Measurements from ENCODE around the gene ADAMTS13. TPM values are rescaled to one million over a fixed set of nuclear protein-coding genes. Genes with fewer than 3 reads are reported as not detected.

ADAMTS13 gene
- total RNA-seq, 1 donor from 2014 or later = 2.0 TPM

DNA sequence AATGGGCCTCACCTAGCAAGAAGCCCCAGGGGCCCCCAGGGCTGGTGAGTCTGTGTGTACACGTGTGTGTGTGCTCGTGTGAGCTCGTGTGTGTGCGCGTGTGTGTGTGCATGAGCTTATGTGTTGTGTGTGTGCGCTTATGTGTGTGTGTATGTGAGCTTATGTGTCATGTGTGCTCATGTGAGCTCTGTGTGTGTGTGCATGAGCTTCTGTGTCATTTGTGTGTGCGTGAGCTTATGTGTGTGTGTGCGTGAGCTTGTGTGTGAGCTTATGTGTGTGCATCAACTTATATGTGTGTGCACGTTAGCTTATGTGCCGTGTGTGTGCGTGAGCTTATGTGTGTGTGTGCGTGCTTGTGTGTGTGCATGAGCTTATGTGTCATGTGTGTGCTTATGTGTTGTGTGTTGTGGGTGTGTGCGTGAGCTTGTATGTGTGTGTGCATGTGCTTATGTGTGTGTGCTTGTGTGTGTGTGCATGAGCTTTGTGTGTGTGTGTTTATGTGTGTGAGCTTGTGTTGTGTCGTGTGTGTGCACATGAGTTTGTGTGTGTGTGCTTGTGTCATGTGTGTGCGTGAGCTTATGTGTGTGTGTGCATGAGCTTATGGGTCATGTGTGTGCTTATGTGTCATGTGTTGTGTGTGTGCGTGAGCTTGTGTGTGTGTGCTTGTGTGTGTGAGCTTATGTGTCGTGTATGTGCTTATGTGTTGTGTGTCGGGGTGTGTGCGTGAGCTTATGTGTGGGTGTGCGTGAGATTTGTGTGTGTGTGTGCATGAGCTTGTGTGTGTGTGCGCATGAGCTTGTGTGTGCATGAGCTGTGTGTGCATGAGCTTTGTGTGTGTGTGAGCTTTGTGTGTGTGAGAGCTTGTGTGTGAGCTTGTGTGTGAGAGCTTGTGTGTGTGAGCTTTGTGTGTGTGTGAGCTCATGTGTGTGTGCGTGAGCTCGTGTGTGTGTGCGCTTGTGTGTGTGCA lies 73.4 kb downstream of the ADAMTS13 start:
- Histone ChIP-seq H3K4me3 (no peak overlapping the region), H3K36me3 (no peaks in the 10 kb centered on the region), H3K27me3 (no peaks in the 10 kb centered on the region), H3K9me3 (no peaks in the 10 kb centered on the region), H3K27ac (no peak overlapping the region), H3K4me1 (peaks cover 26% of the 10 kb centered on the region)
- ATAC-seq (no peak), DNase-seq (no peak)
- intact Hi-C loops (cut with DNase I) = no loop called here
- TF ChIP-seq, protein P1, sequence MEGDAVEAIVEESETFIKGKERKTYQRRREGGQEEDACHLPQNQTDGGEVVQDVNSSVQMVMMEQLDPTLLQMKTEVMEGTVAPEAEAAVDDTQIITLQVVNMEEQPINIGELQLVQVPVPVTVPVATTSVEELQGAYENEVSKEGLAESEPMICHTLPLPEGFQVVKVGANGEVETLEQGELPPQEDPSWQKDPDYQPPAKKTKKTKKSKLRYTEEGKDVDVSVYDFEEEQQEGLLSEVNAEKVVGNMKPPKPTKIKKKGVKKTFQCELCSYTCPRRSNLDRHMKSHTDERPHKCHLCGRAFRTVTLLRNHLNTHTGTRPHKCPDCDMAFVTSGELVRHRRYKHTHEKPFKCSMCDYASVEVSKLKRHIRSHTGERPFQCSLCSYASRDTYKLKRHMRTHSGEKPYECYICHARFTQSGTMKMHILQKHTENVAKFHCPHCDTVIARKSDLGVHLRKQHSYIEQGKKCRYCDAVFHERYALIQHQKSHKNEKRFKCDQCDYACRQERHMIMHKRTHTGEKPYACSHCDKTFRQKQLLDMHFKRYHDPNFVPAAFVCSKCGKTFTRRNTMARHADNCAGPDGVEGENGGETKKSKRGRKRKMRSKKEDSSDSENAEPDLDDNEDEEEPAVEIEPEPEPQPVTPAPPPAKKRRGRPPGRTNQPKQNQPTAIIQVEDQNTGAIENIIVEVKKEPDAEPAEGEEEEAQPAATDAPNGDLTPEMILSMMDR (IDR thresholded peaks at IDR 0.05) = no peak

DNA sequence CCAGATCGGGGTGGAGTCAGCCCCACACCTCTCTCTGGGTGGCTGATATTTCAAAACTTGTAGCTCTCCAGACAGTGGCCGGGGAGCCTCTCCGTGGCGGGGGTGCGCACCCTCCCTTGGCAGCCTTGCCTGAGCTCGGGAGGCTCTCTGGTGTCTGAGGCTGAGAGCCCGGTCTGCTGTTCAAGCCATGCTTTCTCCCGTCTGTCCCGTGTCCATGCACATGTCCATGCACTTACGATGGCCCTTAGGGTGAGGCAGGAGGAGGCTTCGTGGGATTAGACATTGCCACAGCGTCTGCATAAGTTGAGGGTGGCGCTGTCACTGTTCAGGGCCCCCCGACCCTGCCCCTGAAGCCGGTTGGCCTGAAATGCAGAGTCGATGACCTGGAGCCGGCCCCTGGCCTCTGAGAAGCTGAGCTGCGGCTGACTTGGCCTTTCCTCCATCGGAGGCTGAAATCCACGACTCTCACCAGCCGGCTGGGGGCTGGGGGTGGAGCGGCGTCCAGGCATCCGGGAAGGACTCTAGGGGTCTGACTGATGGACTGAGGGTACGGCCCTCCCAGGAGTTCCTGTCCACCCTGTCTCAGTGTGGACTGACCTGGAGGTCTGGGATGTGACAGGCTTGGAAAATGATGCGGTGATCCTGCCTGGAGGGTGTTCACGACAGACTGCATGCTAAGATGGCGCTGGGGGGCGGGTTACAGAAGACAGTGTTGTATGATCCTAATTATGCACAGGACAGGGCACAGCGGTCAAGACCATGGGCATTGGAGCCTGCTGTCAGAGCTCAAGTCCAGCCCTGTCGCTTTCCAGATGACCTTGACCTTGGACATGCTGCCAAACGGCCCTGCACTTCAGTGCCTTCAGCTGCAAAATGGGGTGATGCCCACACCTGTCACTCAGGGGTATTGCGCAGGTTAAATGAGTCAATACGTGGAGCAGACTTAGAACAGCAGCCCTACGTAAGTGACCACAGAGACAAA lies 75.0 kb downstream of the ADAMTS13 start:
- Histone ChIP-seq H3K27ac (no peak overlapping the region), H3K9me3 (no peaks in the 10 kb centered on the region), H3K36me3 (no peaks in the 10 kb centered on the region), H3K27me3 (no peaks in the 10 kb centered on the region), H3K4me1 (peaks cover 18% of the 10 kb centered on the region), H3K4me3 (no peak overlapping the region)
- no peak for ATAC-seq
- no peak for DNase-seq
- intact Hi-C loops (cut with DNase I) = no loop called here
- TF ChIP-seq, protein P1 (IDR thresholded peaks at IDR 0.05) = no peak

DNA sequence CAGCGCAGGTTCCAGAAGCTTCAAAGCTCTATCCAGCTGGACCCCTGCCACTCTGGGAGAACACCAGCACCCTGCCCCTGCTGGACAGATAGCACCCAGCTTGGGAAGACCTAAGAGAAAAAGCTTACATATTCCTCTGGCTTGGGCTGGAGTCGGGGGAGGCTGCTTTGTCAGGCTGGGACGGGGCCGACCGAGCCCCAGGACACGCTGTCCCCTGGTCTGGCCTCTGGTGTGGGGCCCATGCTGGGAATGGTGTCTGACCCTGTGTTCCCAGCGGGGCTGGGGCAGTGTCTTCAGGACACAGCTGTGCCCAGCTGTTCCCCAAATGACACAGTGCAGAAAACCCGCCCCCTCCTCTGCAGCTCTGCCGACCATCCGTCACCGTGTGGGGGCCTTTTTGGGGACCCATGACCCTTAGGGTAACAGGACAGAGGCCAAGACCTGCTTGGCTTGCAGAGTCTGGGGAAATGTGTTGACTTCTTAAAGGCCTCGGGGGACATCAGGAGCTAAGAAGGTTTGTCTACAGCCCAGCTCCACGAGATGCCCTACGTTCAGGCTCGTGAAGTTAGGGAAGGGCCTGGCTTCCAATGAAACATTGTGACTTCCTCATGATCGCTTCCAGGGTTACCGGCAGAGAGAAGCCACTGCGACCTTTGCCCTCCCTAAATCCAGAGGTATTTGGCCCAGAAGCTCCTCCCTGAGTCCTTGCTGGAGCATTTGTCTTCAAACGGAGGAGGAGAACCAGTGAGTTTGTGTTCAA lies 77.1 kb downstream of the ADAMTS13 start:
- Histone ChIP-seq H3K27me3 (no peaks in the 10 kb centered on the region), H3K4me3 (no peak overlapping the region), H3K36me3 (no peaks in the 10 kb centered on the region), H3K27ac (peak overlapping the region; percentile 70), H3K9me3 (peaks cover 3% of the 10 kb centered on the region), H3K4me1 (peaks cover 10% of the 10 kb centered on the region)
- TF ChIP-seq, protein P1 (IDR thresholded peaks at IDR 0.05) = peak; percentile 22
- intact Hi-C loops (cut with DNase I) = no loop called here
- ATAC-seq (peak; percentile 72), DNase-seq (no peak)

DNA sequence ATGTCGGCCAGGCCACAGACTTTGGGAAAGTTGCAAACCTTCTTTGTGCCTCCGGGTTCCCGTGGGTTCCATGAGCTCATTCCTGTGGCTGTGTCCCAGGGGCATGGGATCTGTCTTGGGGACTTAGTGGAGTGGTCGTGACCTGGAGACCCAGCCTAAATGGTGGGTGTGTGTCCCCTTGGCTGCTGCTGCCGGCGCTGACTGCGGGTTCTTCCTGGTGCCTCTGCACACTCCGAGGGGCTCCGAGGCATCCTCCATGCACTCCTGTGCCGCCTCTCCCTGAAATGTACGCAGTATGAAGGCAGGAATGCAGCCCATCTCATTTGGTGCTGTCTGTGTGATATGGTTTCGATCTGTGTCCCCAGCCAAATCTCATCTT lies 77.7 kb downstream of the ADAMTS13 start:
- DNase-seq = no peak
- Histone ChIP-seq H3K27ac (peak overlapping the region; percentile 70), H3K27me3 (no peaks in the 10 kb centered on the region), H3K36me3 (no peaks in the 10 kb centered on the region), H3K4me3 (no peak overlapping the region), H3K9me3 (peaks cover 3% of the 10 kb centered on the region), H3K4me1 (peaks cover 10% of the 10 kb centered on the region)
- TF ChIP-seq, protein P1 (IDR thresholded peaks at IDR 0.05) = no peak
- intact Hi-C loops (cut with DNase I) = no loop called here
- no peak for ATAC-seq

DNA sequence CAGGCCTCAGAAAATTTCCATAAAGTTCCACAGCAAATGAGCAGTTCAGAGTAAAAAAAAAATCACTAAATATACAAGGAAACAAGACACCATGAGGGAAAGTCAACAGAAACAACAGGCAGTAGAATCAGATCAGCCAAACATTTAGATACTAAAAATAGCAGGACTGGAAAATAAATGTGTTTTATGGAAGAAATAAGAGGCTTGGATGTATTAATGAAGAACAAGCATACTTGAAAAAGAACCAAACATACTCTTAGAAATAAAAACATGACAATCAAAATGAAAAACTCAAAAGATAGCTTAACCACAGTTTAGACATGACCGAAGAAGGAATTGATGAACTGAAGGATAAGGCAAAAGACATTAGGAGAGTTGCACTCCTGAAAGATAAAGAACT lies 79.9 kb downstream of the ADAMTS13 start:
- ATAC-seq = no peak
- DNase-seq = no peak
- intact Hi-C loops (cut with DNase I) = no loop called here
- no peaks in the 10 kb centered on the region for H3K27me3 ChIP-seq
- TF ChIP-seq, protein P1 (IDR thresholded peaks at IDR 0.05) = no peak
- H3K27ac ChIP-seq = no peak overlapping the region
- H3K4me3 ChIP-seq = no peak overlapping the region
- H3K36me3 ChIP-seq = no peaks in the 10 kb centered on the region
- peaks cover 3% of the 10 kb centered on the region for H3K9me3 ChIP-seq
- peaks cover 12% of the 10 kb centered on the region for H3K4me1 ChIP-seq

Measured in upper lobe of right lung (tissue), 1 donor.